GM23338 (cell line): ENCODE results near the gene C16orf87. TPM values are rescaled to one million over a fixed set of nuclear protein-coding genes. Genes with fewer than 3 reads are reported as not detected.

ENCODE experiments used
- ATAC-seq: fragments of 200-7000 bp; cut with Tn5 transposase; 3 replicates; pipeline ENCODE4 v1.9.1; 2020
- DNase-seq: peaks from one replicate; pipeline ENCODE4 v3.0.0-alpha.2; 2015; ENCODE audit warnings: low spot score
- H2AFZ ChIP-seq: fragments of 200-600 bp; sonication (generic); 2 replicates; pipeline ENCODE4 v1.8.0; 2016; ENCODE audit warnings: antibody characterized with exemption, mild to moderate bottlenecking, moderate library complexity
- H3F3A ChIP-seq: fragments of 200-600 bp; sonication (generic); replicated peaks from 2 replicates; pipeline ENCODE4 v1.8.0; 2017; ENCODE audit warnings: antibody characterized with exemption, mixed run types, low read depth
- H3K27ac ChIP-seq: fragments of 200-600 bp; sonication (generic); 2 replicates; pipeline ENCODE4 v1.6.1; 2016; ENCODE audit warnings: low read depth
- H3K27me3 ChIP-seq: fragments of 200-600 bp; sonication (generic); 2 replicates; pipeline ENCODE4 v1.8.0; 2016; ENCODE audit warnings: mild to moderate bottlenecking, mixed run types, moderate library complexity; ENCODE audit not compliant: insufficient read depth
- H3K36me3 ChIP-seq: fragments of 200-600 bp; sonication (generic); 2 replicates; pipeline ENCODE4 v1.8.0; 2016; ENCODE audit warnings: mild to moderate bottlenecking; ENCODE audit not compliant: insufficient read depth
- H3K4me1 ChIP-seq: fragments of 200-600 bp; sonication (generic); 2 replicates; pipeline ENCODE4 v1.8.0; 2016; ENCODE audit warnings: mild to moderate bottlenecking, moderate library complexity; ENCODE audit not compliant: insufficient read depth
- H3K4me2 ChIP-seq: fragments of 200-600 bp; sonication (generic); 2 replicates; pipeline ENCODE4 v1.7.1; 2017; ENCODE audit warnings: mixed run types
- H3K4me3 ChIP-seq: fragments of 200-600 bp; sonication (generic); 2 replicates; pipeline ENCODE4 v1.6.1; 2016; ENCODE audit warnings: mixed run types
- H3K79me2 ChIP-seq: fragments of 200-600 bp; sonication (generic); replicated peaks from 2 replicates; pipeline ENCODE4 v1.8.0; 2017; ENCODE audit warnings: mild to moderate bottlenecking; ENCODE audit not compliant: insufficient read depth
- H3K9me2 ChIP-seq: fragments of 200-600 bp; sonication (generic); 2 replicates; pipeline ENCODE4 v1.8.0; 2017; ENCODE audit not compliant: insufficient read depth
- H4K20me1 ChIP-seq: fragments of 200-600 bp; sonication (generic); replicated peaks from 2 replicates; pipeline ENCODE4 v1.8.0; 2017; ENCODE audit warnings: mild to moderate bottlenecking; ENCODE audit not compliant: insufficient read depth
- H3K27ac Mint-ChIP-seq: 2 replicates; pipeline ENCODE4 v1.8.0; 2020; ENCODE audit warnings: inconsistent platforms, mild to moderate bottlenecking, moderate library complexity, mixed read lengths
- H3K27me3 Mint-ChIP-seq: 3 replicates; pipeline ENCODE4 v1.8.0; 2022; ENCODE audit warnings: low read depth, mild to moderate bottlenecking, moderate library complexity, mixed read lengths, inconsistent platforms; ENCODE audit not compliant: insufficient read depth, poor library complexity
- H3K36me3 Mint-ChIP-seq: 3 replicates; pipeline ENCODE4 v1.8.0; 2021; ENCODE audit warnings: low read depth, mild to moderate bottlenecking, inconsistent platforms, moderate library complexity, mixed read lengths
- H3K4me1 Mint-ChIP-seq: 3 replicates; pipeline ENCODE4 v1.8.0; 2020; ENCODE audit warnings: mild to moderate bottlenecking, inconsistent platforms, mixed read lengths
- H3K4me3 Mint-ChIP-seq: 3 replicates; pipeline ENCODE4 v1.8.0; 2021; ENCODE audit warnings: moderate library complexity, mild to moderate bottlenecking, inconsistent platforms, mixed read lengths
- H3K9me3 Mint-ChIP-seq: 3 replicates; pipeline ENCODE4 v1.8.0; 2020; ENCODE audit warnings: moderate library complexity, mild to moderate bottlenecking, inconsistent platforms, mixed read lengths
- CREB1 ChIP-seq: fragments of 250-450 bp; sonication (Bioruptor Pico); IDR thresholded peaks from 2 replicates; pipeline ENCODE4 v1.5.0; 2020; ENCODE audit warnings: low read depth, mild to moderate bottlenecking, moderate library complexity
- CTCF ChIP-seq, 2 experiments: fragments of 200-600 bp in 1 of 2; sonication (generic) in 1 of 2; conservative IDR thresholded peaks; 2 replicates each; pipeline versions ENCODE4 v1.5.1 to v1.6.1; 2016 to 2017; ENCODE audit warnings: antibody characterized with exemption in 2 of 2, low read depth in 2 of 2, mild to moderate bottlenecking in 2 of 2, moderate library complexity in 1 of 2
- ETS1 ChIP-seq: IDR thresholded peaks from 2 replicates; pipeline ENCODE4 v1.6.1; 2016; ENCODE audit warnings: antibody characterized with exemption
- EZH2 ChIP-seq: fragments of 200-600 bp; sonication (generic); IDR thresholded peaks from one replicate; pipeline ENCODE4 v1.8.0; 2017; ENCODE audit warnings: antibody characterized with exemption, mild to moderate bottlenecking, low read depth; ENCODE audit not compliant: unreplicated experiment
- EZH2phosphoT487 ChIP-seq: fragments of 200-600 bp; sonication (generic); IDR thresholded peaks from one replicate; pipeline ENCODE4 v1.8.1; 2018; ENCODE audit warnings: antibody characterized with exemption; ENCODE audit not compliant: unreplicated experiment
- JUNB ChIP-seq: IDR thresholded peaks from one replicate; pipeline ENCODE4 v1.6.1; 2016; ENCODE audit warnings: antibody characterized with exemption; ENCODE audit not compliant: unreplicated experiment
- NANOG ChIP-seq: IDR thresholded peaks from 2 replicates; pipeline ENCODE4 v1.6.1; 2016; ENCODE audit warnings: antibody characterized with exemption, borderline replicate concordance
- ZNF114 ChIP-seq: fragments of 250-450 bp; sonication (Bioruptor Pico); IDR thresholded peaks from 2 replicates; pipeline ENCODE4 v1.5.0; 2020; ENCODE audit warnings: mild to moderate bottlenecking, moderate library complexity
- ZNF331 ChIP-seq: fragments of 250-450 bp; sonication (Bioruptor Pico); IDR thresholded peaks from 2 replicates; pipeline ENCODE4 v1.5.0; 2020; ENCODE audit warnings: low read depth, mild to moderate bottlenecking, moderate library complexity
- ZNF462 ChIP-seq: fragments of 250-450 bp; sonication (Bioruptor Pico); IDR thresholded peaks from 2 replicates; pipeline ENCODE4 v1.5.0; 2020; ENCODE audit warnings: mild to moderate bottlenecking, moderate library complexity
- polyA plus RNA-seq: library from polyadenylated mRNA; unstranded; fragments of >200 nt; fragmentation: Nextera tagmentation; extraction: Ambion mirVana; gene quantifications from 2 replicates; pipeline ENCODE4 v1.2.1, GENCODE V29; 2016
- total RNA-seq: library from RNA; depleted of rRNA; stranded (reverse); fragments of >200 nt; shearing (Covaris generic); gene quantifications from 2 replicates; pipeline ENCODE4 v1.2.3, GENCODE V29; 2014

The C16orf87 gene
- total and polyA plus RNA-seq, 2 experiments from 2014 or later = 23.4 to 46.0 TPM

- H3K27ac ChIP-seq = no peak overlapping the region
- peaks cover 11% of the 10 kb centered on the region for H3K4me1 Mint-ChIP-seq
These were observed 48.7 kb downstream of the C16orf87 start for GRCh38 chr16:46782320-46782719.

GRCh38 chr16:46777804-46778203, 53.2 kb downstream of the C16orf87 start:
- Histone ChIP-seq H3K79me2 (no peaks in the 10 kb centered on the region), H3K4me3 (no peak overlapping the region), H3K27me3 (no peaks in the 10 kb centered on the region), H2AFZ (no peak overlapping the region), H3K4me1 (no peaks in the 10 kb centered on the region), H4K20me1 (no peaks in the 10 kb centered on the region), H3K36me3 (no peaks in the 10 kb centered on the region), H3K4me2 (no peak overlapping the region), H3K9me2 (no peaks in the 10 kb centered on the region), H3F3A (no peaks in the 10 kb centered on the region), H3K27ac (no peak overlapping the region)
- peak; percentile 37; the same call in 2 of the 3 replicates for ATAC-seq
- no peaks in the 10 kb centered on the region for H3K4me1 Mint-ChIP-seq
- H3K9me3 Mint-ChIP-seq = peaks cover 7% of the 10 kb centered on the region; the same call in 2 of the 3 replicates
- no peak for DNase-seq
- H3K36me3 Mint-ChIP-seq = peaks cover 4% of the 10 kb centered on the region; the same call in 1 of the 3 replicates
- no peak overlapping the region for H3K27ac Mint-ChIP-seq
- H3K4me3 Mint-ChIP-seq = no peak overlapping the region
- peaks cover 4% of the 10 kb centered on the region for H3K27me3 Mint-ChIP-seq
- TF ChIP-seq CTCF (conservative IDR thresholded peaks at IDR 0.05; ENCODE audit: low read depth in 2 of 2) (no peak), ZNF331 (CRISPR knock-in tag) (no peak), EZH2 (no peak), ZNF462 (no peak), ETS1 (no peak), ZNF114 (no peak), EZH2phosphoT487 (no peak), CREB1 (CRISPR knock-in tag) (no peak), NANOG (no peak)

More at GRCh38 chr16:46782320-46782719, 48.7 kb downstream of the C16orf87 start:
- H3K4me2 ChIP-seq = no peak overlapping the region
- H3K27me3 Mint-ChIP-seq = peaks cover 2% of the 10 kb centered on the region
- H3K27me3 ChIP-seq = no peaks in the 10 kb centered on the region
- H3K4me3 ChIP-seq = no peak overlapping the region
- DNase-seq (no peak), ATAC-seq (no peak)
- no peaks in the 10 kb centered on the region for H3K9me2 ChIP-seq
- no peak for TF ChIP-seq JUNB
- no peak for TF ChIP-seq EZH2
- TF ChIP-seq ETS1 = no peak
- H3K4me1 ChIP-seq = peaks cover 19% of the 10 kb centered on the region
- no peak overlapping the region for H3K27ac Mint-ChIP-seq
- no peaks in the 10 kb centered on the region for H3K79me2 ChIP-seq
- H4K20me1 ChIP-seq = no peaks in the 10 kb centered on the region
- H3K36me3 Mint-ChIP-seq = peaks cover 6% of the 10 kb centered on the region
- peaks cover 17% of the 10 kb centered on the region for H3K9me3 Mint-ChIP-seq
- H2AFZ ChIP-seq = no peak overlapping the region
- no peaks in the 10 kb centered on the region for H3K36me3 ChIP-seq
- H3F3A ChIP-seq = no peaks in the 10 kb centered on the region
- H3K4me3 Mint-ChIP-seq = no peak overlapping the region
